Stimulated activated CD4-positive, alpha-beta T cell treated with anti-CD3 and anti-CD28 coated beads, Interleukin-15, amount 100 ng/mL, for 48 hours (primary cell): Measurements from ENCODE around the gene CBFA2T2.
"Not testable (repeated sequence)": the region's sequence is repeated elsewhere in the genome, so short reads cannot be mapped to it uniquely, and the experiment has no call there.

Experiments used
- DNase-seq, 2 donors: peaks; one replicate each; pipeline ENCODE4 v3.0.0-alpha.2; 2020; ENCODE audit warnings: low read depth in 2 of 2

Gene CBFA2T2

DNA sequence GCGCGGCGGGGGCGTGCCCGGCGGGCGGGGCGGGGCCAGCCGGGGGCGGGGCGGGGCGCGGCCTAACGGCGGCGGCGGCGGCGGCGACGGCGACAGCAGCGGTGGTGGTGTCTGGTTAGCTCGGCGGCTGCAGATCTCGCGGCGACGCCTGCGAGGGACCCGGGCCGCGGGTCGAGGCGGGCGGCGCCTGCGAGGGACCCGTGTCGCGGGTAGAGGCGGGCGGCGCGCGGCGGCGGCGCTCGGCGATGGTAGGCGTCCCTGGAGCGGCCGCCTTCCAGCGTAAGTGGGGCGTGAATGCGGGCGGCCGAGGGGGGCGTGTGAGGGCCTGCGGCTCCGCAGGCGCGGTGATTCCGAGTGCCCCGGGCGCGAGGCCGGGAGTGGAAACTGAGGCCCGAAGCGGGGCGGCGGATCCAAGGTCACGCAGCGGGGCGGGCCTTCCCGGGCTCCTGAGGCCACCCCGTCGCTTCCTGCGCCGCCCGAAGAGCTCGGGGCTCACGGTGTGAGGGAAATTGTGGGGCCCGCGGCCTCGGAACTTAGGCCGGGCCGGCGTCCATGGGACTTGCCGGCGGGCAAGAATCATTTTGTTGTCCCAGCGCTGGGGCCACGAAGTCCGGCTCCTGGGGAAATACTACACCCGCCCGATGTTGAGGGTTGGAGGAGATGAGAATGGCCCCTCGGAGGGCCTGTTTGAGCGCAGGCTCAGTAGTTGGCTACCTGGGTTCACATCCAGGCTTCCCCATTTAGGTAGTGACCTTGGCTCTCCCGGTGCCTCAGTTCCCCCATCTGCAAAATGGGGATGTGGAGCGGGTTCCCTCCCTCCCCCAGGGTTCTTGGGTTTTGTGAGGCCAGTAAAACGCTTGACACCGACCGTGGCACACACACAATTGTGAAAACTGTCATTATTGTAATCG is at the start of gene CBFA2T2:
TSS of gene CBFA2T2 (plus strand) at position 74 of the 911 bp plus-strand sequence. CDS start at position 246, 172 bp downstream.
- DNase-seq, result peak; percentile 3 to 10

DNA sequence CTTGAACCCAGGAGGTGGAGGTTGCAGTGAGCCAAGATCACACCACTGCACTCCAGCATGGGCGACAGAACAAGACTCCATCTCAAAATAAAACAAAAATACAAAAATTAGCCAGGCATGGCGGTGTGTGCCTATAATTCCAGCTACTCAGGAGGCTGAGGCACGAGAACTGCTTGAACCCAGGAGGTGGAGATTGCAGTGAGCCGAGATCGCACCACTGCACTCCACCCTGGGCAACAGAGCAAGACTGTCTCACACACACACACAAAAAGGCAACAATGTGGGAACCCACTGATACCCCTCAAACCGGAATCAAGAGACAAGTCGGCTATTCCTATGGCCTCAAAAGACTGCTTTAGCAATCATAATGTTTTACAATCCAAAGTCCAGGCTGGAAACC is 49.3 kb upstream of the CBFA2T2 start:
- DNase-seq, result not testable (repeated sequence)

DNA sequence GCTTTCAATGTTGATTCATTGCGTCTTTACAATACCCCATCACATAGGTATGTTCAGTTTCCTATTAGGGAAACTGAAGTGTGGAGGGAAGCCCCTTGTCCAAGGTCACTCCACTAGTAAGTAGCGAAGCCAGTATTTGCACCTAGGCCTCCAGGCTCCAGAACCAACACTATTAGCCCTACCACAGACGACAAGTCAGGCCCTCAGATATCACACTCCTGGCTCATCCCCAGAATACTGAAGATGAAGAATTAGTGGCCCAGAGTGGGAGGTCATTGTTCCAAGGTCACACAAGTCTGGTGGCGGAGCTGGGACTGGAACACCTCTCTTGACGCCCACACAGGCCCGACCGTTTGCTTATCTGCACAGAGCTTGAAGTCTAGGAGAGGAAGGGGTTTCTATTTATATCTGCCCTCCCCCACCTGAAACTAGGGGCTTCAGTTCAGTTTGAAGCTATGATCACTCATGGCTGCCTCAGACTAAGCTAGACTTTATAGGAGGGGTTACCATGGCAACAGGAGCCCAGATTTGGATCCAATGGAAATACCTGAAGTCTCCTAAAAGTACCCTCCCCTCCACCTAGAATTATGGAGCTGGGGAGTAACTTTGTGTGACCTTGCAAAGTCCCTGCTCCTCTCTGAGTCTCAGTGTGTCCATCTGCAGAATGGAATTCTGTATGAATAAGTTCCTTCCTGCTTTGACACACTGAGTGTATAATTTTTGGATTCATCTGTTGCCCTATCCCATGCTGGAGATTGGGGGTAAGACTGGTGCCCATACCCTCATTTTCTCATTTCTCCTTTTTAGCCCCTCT is 48.5 kb upstream of the CBFA2T2 start:
- no peak for DNase-seq

DNA sequence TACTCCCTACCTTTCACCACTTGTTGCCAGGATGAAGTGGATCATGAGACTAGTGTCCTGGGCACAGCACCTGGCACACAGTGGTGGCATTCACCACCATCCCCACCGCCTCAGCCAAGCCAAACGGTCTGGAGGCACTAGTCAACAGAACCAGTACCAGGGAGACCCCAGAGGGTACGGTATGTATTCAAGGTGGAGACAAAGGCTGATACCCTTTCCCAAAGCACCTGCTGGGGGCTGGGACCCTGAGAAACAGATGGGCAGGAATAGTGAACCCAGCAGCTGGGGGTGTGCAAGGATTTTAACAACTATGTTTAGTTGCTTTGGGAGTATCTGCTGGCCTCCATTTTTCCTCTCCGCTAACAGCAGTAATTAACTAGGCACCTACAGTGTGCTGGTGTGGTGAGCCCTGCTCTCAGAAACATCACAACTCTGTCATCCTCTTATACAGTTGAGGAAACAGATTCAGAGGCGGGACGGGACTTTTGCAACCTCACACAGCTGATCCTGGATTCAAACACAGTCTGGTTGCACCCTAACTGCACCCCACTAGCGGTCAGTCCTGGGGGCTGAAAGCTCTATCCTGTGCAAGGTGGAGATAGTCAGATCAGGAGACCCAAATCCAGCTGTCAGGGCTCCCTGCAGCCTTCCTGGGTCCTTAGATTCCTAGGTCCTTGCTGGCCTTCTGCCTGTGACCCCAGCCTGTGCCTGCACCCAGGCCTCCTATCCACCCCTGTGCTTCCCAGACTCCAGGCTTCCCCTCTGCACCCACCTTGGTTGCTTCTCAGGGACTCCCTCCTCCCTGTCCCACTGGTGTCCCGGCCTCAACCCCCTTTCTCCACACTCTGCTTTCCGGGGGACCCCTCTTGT is 47.5 kb upstream of the CBFA2T2 start:
- no peak for DNase-seq

DNA sequence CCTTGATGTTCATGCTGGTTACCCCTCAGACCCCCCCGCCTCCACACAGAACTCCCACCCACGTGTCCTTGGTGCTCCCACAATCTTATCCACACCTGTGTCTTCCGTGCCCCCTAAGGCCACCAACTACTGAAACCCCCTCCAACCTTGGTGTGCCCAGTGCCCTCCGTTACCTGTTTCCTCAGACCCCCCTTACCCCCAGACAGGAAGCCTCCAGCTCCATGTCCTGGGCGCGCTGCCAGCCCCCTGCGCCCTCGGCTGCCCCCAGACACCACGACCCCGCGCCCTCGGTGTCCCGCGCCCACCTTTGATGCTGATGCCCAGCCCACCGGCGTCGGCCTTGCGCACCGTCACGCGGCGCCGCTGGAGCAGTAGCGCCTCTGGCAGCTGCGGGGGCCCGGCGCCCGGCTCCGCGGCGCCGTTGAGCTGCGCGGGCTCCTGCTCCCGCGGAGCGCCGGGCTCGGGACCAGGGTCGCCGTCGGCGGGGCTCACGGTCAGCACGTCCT is 46.8 kb upstream of the CBFA2T2 start:
- no peak for DNase-seq

DNA sequence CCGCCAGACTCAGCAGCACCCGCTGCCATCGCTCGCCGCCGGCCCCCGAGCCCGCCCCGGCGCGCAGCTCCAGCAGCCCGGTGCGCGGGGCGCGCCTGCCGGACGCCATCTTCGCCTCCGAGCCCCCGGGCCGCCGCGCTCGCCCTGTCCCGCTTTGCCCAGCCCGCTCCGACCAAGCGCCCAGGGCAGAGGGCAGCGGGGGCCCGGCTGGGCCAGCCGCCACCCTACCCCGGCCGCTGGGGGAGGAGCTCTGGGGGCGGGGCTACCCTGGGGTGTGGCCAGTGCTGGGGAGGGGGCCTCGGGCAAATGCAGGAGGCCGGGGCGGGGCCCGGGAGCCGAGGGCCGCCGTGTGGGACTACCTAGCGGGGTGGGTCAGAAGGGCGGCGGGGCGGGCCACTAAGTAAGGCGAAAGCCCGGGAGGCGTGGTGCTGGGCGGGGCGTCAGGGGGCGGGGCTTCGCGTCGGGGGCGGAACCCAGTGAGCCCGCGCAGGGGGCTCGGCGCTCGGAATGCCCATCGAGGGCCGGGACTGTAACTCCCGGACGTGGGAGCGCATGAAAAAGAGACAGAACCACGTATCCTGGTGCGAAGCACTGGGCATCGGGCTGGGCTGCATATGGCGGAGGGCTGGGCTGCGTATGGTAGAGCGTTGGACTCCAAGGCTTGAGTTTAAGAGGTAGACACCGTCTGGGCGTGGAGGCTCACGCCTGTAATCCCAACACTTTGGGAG is 46.2 kb upstream of the CBFA2T2 start, which contains the start of gene SNTA1:
TSS of gene SNTA1 (minus strand) at position 252 of the 728 bp plus-strand sequence. CDS start at position 109, 143 bp downstream.
- DNase-seq, result peak; percentile 82 to 88

DNA sequence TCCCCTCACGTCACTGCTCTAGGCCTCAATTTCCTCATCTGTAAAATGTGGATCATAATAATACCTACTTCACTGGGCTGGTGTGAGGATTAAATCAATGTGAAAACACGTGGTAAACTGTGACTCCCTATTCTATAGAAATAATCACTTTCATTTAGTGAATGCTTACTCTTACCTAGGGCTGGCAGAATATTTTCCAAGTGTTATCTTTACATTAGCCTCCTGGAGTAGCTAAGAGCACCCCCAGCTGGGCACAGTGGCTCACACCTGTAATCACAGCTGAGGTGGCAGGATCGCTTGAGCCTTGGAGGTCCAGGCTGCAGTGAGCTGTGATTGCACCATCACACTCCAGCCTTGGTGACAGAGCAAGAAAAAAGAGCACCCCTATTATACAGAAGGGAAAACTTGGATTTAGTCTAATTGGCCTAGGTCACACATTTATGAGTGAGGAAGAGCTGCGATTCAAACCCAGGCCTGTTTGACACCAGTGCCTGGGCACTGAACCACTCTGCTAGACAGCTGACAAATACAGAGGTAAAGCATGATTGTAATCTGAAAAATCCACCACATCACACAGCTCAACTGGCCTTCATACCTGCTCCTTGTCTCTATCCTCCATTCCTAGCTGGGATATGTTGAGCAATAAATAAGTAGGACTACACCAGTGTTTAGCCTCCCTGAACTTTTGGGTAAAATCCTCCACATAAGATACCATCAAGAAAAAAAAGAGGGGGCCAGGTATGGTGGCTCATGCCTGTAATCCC is 44.9 kb upstream of the CBFA2T2 start:
- peak in 1 of 2 donors; percentile 20 for DNase-seq

DNA sequence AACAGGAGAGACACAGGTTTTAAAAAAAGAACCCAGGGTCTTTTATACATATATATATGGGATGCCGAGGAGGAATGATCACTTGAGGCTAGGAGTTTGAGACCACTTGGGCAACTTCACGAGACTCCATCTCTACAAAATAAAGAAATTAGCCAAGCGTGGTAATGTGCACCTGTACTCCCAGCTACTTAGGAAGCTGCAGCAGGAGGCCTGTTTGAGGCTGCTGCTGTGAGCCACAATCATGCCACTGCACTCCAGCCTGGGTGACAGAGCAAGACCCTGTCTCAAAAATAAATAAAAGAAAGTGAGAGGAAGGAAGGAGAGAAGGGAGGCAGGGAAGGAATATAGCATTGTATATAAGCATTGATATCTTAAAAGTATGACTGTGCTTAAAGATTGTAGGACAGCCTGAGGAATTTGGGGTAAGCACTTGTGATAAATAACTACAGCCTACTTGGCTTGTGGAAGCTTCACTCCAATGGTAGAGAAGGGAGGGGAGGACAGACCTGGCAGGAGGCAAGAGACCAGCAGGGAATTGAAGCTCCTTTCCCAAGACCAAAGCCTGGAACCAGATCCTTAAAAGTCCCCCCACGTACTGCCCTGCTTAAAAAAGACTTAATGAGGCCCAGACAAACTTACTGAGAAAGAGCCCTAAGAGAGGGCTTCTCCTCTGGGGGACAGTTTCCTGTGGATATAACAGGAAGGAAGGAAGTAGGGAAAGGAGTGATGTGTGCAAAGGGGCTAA is 43.8 kb upstream of the CBFA2T2 start:
- DNase-seq, result no peak

DNA sequence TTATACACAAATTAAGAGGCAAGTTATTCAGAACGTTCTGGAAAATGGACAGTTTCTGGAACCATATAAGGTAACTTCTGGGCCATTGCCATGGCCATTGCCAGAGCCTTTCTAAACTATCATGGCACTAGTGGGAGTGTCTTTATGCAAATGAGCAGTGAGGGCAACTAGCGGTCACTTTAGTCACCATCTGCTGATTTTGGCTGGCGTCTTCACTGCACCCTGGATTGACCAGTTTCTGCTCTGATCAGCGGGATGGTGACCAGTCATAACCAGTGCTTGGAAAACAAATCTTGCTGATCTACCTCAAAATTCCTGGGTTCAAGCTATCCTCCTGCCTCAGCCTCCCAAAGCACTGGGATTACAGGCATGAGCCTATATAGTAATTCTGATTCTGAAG is 39.0 kb upstream of the CBFA2T2 start:
- DNase-seq, result no peak

DNA sequence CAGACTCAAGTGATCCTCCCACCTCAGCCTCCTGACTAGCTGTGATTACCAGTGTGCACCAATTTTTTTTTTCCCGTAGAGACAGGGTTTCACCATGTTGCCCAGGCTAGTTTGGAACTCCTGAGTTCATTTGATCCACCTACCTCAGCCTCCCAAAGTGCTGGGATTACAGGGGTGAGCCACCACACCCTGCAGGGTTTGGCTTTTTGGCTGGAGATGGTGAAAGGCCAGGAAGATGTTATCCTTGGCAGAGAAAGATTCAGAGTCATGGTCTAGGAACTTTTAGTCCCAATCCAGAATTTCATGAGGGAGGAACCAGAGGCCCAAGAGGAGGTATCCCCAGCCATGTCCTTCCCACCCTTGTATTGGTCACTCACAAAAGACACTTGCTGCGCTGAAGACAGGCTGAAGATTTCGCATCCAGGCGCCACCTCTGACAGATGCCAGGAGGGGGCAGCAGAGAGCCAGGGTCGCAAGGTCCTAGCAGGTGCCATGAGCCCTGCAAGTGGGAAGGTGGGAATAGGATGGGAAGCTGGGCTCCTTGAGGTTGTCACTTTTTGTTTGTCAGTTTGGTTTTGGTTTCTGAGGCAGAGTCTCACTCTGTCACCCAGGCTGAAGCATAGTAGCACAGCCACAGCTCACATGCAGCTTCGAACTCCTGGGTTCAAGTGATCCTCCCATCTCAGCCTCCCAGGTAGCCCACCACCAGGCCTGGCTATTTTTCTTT is 32.8 kb upstream of the CBFA2T2 start:
- DNase-seq, result peak; percentile 61 to 80

DNA sequence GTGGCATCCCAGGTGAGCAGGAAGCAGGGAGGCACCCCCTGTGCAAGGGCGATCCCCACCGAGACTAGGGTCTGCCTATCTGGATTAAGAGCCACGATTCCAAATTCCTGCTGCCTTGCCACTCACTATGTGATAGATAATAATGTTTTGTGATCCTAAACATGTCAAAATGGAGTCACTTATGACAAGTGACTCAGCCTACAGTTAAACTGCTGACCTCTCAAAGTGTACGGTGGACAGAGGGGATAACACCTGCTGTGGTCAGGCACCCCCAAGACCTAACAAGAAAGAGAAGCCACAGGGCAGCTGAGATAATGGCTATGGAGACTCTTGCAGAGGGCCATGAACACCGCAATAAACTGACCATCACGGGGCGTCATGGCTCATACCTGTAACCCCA is 30.3 kb upstream of the CBFA2T2 start:
- no peak for DNase-seq

DNA sequence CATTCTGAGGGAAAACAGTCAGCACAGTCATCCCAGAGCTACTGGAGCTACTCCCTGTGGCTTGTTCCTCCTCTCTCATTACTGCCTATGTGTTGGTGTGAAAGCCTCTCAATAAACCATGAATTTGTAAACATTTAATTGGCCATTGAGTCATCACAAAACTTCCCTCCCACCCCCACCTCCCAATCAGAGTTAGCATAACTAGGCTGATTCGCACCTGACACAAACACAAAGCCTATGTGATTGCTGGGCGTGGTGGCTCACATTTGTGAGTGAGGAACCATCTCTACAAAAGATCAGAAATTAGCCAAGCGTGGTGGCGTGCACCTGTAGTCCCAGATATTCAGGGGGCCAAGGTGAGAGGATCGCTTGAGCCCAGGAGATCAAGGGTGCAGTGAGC is 29.2 kb upstream of the CBFA2T2 start:
- no peak for DNase-seq

DNA sequence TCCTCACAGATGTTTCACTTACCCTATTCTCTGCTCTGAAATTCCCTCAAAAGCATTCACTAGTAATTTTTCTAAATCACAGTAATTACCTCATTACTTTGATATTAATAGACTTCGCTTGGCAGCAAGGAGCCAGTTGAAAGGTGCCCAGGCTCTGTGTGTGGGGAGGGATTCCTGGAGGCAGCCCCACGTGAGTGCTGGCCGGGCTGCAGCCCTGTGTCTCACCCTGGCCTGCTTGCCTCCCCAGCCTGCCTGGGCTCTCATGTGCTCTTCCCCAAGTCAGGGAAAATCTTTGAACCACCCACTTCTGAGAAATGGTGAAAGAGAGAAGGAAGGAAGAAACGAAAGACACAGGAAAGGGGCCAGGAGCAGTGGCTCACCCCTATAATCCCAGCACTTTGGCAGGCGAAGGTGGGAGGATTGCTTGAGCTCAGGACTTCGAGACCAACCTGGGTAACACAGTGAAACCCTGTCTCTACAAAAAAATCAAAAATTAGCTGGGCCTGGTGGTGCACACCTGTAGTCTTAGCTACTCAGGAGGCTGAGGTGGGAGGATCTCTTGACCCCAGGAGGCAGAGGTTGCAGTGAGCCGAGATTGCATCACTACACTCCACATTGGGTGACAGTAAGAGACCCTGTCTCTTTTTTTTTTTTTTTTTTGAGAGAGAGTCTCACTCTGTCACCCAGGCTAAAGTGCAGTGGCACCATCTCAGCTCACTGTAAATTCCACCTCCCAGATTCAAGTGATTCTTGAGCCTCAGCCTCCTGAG is 26.4 kb upstream of the CBFA2T2 start:
- DNase-seq, result no peak

DNA sequence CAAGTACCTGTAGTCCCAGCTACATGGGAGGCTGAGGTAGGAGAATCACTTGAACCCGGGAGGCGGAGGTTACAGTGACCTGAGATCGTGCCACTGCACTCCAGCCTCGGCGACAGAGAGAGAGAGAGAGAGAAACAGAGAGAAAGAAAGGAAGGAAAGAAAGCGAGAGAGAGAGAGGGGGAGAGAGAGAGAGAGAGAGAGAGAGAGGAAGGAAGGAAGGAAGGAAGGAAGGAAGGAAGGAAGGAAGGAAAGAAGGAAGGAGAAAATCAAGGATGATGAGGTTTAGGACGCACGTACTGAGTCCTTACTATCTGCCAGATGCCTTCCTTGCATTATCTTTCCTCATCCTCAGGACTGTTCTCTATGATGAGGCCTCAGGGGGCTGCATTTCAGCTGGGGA is 25.1 kb upstream of the CBFA2T2 start:
- DNase-seq, result not testable (repeated sequence)

DNA sequence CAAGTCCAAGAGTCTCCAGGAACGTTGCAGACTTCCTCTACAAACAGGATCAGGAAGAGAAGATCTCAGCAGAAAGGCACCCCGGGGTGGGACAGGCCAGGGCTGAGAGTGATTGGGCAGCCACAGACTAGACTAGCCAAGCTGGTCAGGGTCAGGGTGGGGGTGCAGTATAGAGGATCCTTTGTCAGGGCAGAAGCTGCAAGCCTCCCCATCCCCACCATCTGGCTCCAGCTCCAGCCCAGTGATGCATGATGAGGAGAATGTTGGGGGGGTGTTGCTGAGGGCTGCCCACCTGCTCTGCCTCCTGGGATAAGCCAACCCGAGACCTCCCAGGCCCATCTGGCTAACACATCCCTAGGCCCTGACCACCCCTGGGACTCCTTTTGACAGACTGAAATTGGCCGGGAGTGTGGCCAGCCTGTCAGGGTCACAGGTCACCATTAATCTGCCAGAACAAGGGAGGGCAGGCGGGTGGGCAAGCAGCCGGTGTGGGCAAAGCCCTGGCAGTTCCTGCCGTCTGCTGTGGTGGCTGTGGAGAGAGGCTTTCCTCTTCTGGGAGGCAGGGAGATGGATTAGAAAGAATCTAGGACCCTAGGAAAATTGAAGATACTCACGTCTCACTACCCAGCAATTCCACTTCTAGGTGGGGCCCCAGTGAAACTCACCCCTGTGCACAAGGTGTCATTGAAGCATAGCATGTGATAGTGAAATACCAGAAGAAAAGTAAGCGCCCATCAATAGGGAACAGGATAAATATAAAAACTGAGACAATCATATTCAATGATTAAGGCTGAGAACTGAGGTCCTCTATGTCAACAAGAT is 24.2 kb upstream of the CBFA2T2 start:
- no peak for DNase-seq

DNA sequence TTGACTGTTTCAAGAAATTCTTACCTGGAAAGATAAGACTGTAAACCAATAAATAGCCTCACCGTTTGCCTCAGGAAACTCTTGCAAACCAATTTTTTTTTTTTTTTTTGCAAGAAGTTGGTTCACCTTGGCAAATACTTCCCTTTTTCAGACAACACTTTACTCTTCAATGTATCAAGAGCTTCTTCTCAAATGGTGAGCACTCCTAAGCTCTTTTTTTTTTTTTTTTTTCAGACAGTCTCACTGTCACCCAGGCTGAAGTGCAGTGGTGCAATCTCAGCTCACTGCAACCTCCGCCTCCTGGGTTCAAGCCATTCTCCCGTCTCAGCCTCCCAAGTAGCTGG is 23.6 kb upstream of the CBFA2T2 start:
- no peak for DNase-seq

DNA sequence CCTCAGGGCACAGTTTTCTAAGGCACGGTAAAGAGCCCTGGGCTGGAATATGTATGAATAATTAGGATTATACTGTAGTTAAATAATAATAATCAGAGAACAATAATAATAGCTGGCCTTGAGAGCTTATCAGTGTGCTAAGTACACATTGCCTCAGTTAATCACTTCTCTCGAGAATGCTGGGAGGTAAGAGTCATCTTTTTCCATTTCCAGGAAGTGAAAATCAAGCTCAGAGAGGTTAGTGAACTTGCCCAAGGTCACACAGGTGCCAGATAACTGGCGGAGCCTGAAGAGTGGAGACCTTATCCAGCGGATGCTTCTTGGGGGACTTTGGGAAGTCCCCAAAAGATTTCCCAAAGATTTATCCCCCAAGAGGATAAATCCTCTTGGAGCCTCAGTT is 19.4 kb upstream of the CBFA2T2 start:
- no peak for DNase-seq
